Hepatocyte (in vitro differentiated cells): ENCODE data around the gene INSR. TPM values are rescaled to one million over a fixed set of nuclear protein-coding genes. Genes with fewer than 3 reads are reported as not detected.

Experiments
- DNase-seq: peaks from one replicate; pipeline ENCODE4 v3.0.0-alpha.2; 2016; ENCODE audit warnings: low spot score
- H2AFZ ChIP-seq: fragments of 200-600 bp; sonication (generic); 2 replicates; pipeline ENCODE4 v1.6.0; 2016; ENCODE audit warnings: antibody characterized with exemption, mild to moderate bottlenecking
- H3K27ac ChIP-seq: fragments of 200-600 bp; sonication (generic); 2 replicates; pipeline ENCODE4 v1.5.1; 2016; ENCODE audit warnings: mild to moderate bottlenecking
- H3K27me3 ChIP-seq: fragments of 200-600 bp; sonication (generic); 2 replicates; pipeline ENCODE4 v1.6.1; 2016
- H3K36me3 ChIP-seq: fragments of 200-600 bp; sonication (generic); replicated peaks from 2 replicates; pipeline ENCODE4 v1.5.1; 2016; ENCODE audit warnings: low read depth; ENCODE audit not compliant: insufficient read depth
- H3K4me1 ChIP-seq: fragments of 200-600 bp; sonication (generic); 2 replicates; pipeline ENCODE4 v1.5.1; 2016; ENCODE audit warnings: mild to moderate bottlenecking, moderate library complexity; ENCODE audit not compliant: insufficient read depth
- H3K4me2 ChIP-seq: fragments of 200-600 bp; sonication (generic); 2 replicates; pipeline ENCODE4 v1.6.0; 2016
- H3K4me3 ChIP-seq: fragments of 200-600 bp; sonication (generic); 2 replicates; pipeline ENCODE4 v1.5.1; 2016; ENCODE audit warnings: mild to moderate bottlenecking
- H3K79me2 ChIP-seq: fragments of 200-600 bp; sonication (generic); 2 replicates; pipeline ENCODE4 v1.6.0; 2017; ENCODE audit warnings: mild to moderate bottlenecking
- H3K9me2 ChIP-seq: fragments of 200-600 bp; sonication (generic); replicated peaks from 2 replicates; pipeline ENCODE4 v1.6.0; 2017; ENCODE audit warnings: mild to moderate bottlenecking; ENCODE audit not compliant: insufficient read depth
- H3K9me3 ChIP-seq: fragments of 200-600 bp; sonication (generic); 2 replicates; pipeline ENCODE4 v1.5.1; 2016; ENCODE audit warnings: low read depth, mild to moderate bottlenecking
- H4K20me1 ChIP-seq: fragments of 200-600 bp; sonication (generic); 2 replicates; pipeline ENCODE4 v1.6.0; 2016; ENCODE audit warnings: mild to moderate bottlenecking; ENCODE audit not compliant: insufficient read depth, poor library complexity, severe bottlenecking
- CTCF ChIP-seq: fragments of 200-600 bp; sonication (generic); IDR thresholded peaks from 2 replicates; pipeline ENCODE4 v1.5.1; 2016; ENCODE audit warnings: antibody characterized with exemption, mild to moderate bottlenecking; ENCODE audit not compliant: poor library complexity
- EZH2 ChIP-seq: fragments of 200-600 bp; sonication (generic); IDR thresholded peaks from 2 replicates; pipeline ENCODE4 v1.6.1; 2016; ENCODE audit warnings: antibody characterized with exemption, mild to moderate bottlenecking, borderline replicate concordance
- EZH2phosphoT487 ChIP-seq: fragments of 200-600 bp; sonication (generic); IDR thresholded peaks from one replicate; pipeline ENCODE4 v1.6.1; 2018; ENCODE audit warnings: antibody characterized with exemption, mild to moderate bottlenecking, low read depth, moderate library complexity; ENCODE audit not compliant: unreplicated experiment, severe bottlenecking
- WGBS: methylation state at CpG from one replicate; pipeline ENCODE4 v1.1.6; 2016; ENCODE audit warnings: low lambda C conversion rate; ENCODE audit errors: missing lambda C conversion rate; 5-methylcytosine and 5-hydroxymethylcytosine counted together
- polyA plus RNA-seq: library from polyadenylated mRNA; unstranded; fragments of >200 nt; fragmentation: Nextera tagmentation; extraction: Ambion mirVana; gene quantifications from 2 replicates; pipeline ENCODE4 v1.2.1, GENCODE V29; 2016
- total RNA-seq: library from RNA; depleted of rRNA; stranded (reverse); fragments of >200 nt; gene quantifications from 2 replicates; pipeline ENCODE4 v1.2.3, GENCODE V29; 2014

INSR gene
- total and polyA plus RNA-seq, 2 experiments from 2014 or later = 17.0 to 59.0 TPM

DNA sequence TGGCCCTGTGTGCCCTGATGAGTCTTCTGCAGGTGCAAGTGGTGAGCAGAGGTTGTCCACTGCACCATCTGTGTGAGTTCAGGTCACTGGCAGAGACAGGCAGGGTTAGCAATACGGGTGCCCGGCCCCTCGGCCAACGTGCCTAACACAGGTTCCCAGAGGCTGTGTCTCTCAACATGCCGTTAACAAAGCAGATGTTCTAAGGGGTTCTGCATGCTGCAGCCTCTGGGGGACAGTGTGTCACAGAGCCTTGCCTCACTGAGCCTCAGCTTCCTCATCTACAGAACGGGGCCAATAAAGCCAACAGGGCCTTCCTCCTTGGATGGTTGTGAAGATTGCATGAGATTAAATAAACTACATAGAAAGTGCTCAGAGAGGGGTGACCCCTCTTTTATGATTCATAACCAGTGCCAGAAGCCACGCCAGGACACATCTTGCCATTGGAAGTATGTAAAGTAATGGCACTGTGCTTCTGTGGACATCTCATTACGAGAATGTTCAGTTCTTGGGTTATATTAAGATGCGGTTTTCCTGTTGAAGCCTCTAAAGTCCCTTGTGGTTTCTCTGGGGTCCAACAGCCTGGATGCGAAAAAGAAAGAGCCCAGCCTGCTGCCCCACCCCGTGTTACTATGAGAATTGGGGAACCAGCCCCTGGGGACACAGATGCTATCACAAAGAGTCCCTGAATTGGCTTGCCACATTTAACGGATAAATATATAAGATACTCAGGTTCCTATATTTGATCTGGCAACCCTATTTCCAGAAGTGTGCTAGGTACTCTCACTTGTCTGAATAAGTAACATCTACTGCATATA lies 43.4 kb upstream of the INSR start:
- Histone ChIP-seq H2AFZ (no peak overlapping the region), H4K20me1 (no peaks in the 10 kb centered on the region), H3K9me3 (no peaks in the 10 kb centered on the region), H3K4me2 (no peak overlapping the region), H3K27me3 (no peaks in the 10 kb centered on the region), H3K79me2 (no peaks in the 10 kb centered on the region), H3K4me1 (no peaks in the 10 kb centered on the region), H3K4me3 (no peak overlapping the region), H3K9me2 (no peaks in the 10 kb centered on the region), H3K27ac (no peak overlapping the region), H3K36me3 (no peaks in the 10 kb centered on the region)
- no peak for DNase-seq
- TF ChIP-seq CTCF = no peak
- no peak for TF ChIP-seq EZH2phosphoT487
- no peak for TF ChIP-seq EZH2
- 83% methylated on average over 12 of the region's 12 CpGs for WGBS

- Histone ChIP-seq H3K27ac (no peak overlapping the region), H3K27me3 (no peaks in the 10 kb centered on the region), H3K4me2 (no peak overlapping the region), H3K9me2 (no peaks in the 10 kb centered on the region), H3K9me3 (no peaks in the 10 kb centered on the region), H4K20me1 (no peaks in the 10 kb centered on the region), H3K4me3 (no peak overlapping the region), H3K4me1 (no peaks in the 10 kb centered on the region), H3K79me2 (no peaks in the 10 kb centered on the region), H2AFZ (no peak overlapping the region), H3K36me3 (no peaks in the 10 kb centered on the region)
- TF ChIP-seq EZH2 (no peak), EZH2phosphoT487 (no peak), CTCF (no peak)
- DNase-seq = no peak
- 87% methylated on average over 9 of the region's 9 CpGs for WGBS
These were observed 42.2 kb upstream of the INSR start for GRCh38 chr19:7336321-7336973.

DNA sequence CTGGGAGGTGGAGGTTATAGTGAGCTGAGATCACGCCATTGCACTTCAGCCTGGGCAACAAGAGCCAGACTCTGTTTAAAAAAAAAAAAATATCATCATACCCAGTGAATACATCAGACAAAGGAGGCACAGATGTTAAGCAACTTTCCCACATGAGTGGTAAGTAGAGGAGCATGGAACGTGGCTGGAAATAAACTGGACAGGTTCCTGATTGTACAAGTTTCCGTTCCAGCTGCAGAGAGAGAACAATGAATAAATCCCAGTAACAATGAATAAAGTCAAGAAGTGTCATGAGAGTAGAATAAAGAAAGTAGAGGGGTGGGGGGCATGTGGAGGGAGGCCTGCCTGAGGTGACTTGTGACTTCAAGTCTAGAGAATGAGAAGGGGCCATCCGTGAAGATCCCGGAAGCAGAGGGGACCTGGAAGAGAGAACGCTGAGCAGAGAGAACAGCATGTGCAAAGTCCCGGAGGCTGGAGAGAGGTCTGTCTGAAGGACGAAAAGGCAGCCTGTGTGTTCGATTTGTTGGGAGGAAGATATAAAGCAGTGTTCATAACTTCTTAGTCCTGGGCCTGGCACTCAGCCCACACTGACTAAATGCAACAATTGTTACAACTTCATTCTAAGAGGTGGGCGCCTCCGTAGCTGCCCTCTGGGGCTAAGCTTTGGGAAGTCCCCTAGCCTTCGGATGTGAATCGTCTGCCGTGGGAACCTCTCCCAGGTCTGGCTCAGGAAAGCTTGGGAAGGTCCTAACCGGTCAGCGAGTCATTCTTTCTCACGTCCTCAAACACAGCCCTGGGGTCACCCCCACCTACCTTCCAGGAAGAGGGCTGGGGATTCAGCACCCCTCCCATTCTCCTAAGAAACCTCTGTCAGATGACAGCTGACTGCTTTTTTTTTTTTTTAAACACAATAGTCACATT lies 39.2 kb upstream of the INSR start:
- no peak overlapping the region for H3K4me3 ChIP-seq
- 88% methylated on average over 17 of the region's 17 CpGs for WGBS
- no peaks in the 10 kb centered on the region for H3K9me2 ChIP-seq
- TF ChIP-seq EZH2phosphoT487 = no peak
- no peak for TF ChIP-seq EZH2
- no peak for TF ChIP-seq CTCF
- no peaks in the 10 kb centered on the region for H3K9me3 ChIP-seq
- no peaks in the 10 kb centered on the region for H3K36me3 ChIP-seq
- no peak overlapping the region for H2AFZ ChIP-seq
- no peaks in the 10 kb centered on the region for H3K27me3 ChIP-seq
- no peaks in the 10 kb centered on the region for H4K20me1 ChIP-seq
- H3K27ac ChIP-seq = no peak overlapping the region
- no peaks in the 10 kb centered on the region for H3K79me2 ChIP-seq
- H3K4me2 ChIP-seq = no peak overlapping the region
- DNase-seq = no peak
- H3K4me1 ChIP-seq = no peaks in the 10 kb centered on the region
